Body of pancreas (tissue), 4 donors: ENCODE data around the gene TRUB2.

Source experiments
- POLR2A ChIP-seq, 3 donors: fragments of 450-650 bp; IDR thresholded peaks; one replicate each; pipeline ENCODE4 v1.6.1; 2016; ENCODE audit warnings: antibody characterized with exemption in 3 of 3, mild to moderate bottlenecking in 2 of 3
- TF ChIP-seq, protein P1 (sequence below), 7 experiments: fragments of 450-650 bp in 4 of 7; fragments of 200-600 bp in 3 of 7; sonication (generic) in 3 of 7; IDR thresholded peaks; one replicate each; pipeline ENCODE4 v1.5.1; 2016 to 2019; ENCODE audit warnings: antibody characterized with exemption in 7 of 7

DNA sequence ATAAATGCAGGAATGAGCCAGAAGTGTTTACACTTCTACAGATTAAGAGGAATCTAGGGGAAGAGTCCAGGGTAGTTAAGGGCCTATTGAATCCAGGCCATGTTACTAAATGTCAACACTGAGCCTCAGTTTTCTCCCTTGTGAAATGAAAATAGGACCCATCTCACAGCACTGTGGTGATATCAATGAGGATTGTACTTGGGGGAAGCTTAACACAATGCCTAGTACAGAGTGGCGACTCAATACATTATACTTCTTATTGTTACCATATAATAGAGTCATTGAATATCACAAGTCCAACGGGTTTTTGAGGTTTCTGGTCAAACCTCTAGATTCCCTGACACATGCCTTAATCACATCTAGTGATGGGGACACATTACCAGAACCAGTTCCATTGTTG, 4.6 kb downstream of the TRUB2 start:
- TF ChIP-seq, protein P1, sequence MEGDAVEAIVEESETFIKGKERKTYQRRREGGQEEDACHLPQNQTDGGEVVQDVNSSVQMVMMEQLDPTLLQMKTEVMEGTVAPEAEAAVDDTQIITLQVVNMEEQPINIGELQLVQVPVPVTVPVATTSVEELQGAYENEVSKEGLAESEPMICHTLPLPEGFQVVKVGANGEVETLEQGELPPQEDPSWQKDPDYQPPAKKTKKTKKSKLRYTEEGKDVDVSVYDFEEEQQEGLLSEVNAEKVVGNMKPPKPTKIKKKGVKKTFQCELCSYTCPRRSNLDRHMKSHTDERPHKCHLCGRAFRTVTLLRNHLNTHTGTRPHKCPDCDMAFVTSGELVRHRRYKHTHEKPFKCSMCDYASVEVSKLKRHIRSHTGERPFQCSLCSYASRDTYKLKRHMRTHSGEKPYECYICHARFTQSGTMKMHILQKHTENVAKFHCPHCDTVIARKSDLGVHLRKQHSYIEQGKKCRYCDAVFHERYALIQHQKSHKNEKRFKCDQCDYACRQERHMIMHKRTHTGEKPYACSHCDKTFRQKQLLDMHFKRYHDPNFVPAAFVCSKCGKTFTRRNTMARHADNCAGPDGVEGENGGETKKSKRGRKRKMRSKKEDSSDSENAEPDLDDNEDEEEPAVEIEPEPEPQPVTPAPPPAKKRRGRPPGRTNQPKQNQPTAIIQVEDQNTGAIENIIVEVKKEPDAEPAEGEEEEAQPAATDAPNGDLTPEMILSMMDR (IDR thresholded peaks at IDR 0.05), result no peak
- TF ChIP-seq POLR2A (IDR thresholded peaks at IDR 0.05), result no peak
